H1 (cell line): ENCODE results near the gene UFC1. TPM values are rescaled to one million over a fixed set of nuclear protein-coding genes. Genes with fewer than 3 reads are reported as not detected.

ENCODE experiments used
- PHF8 ChIP-seq: fragments of 200-600 bp; sonication (generic); conservative IDR thresholded peaks from 2 replicates; pipeline ENCODE4 v1.7.1; 2012; ENCODE audit warnings: low read depth, mild to moderate bottlenecking, inconsistent platforms, low read length, moderate library complexity
- YY1 ChIP-seq: IDR thresholded peaks from 2 replicates; pipeline ENCODE4 v1.6.1; 2011; ENCODE audit warnings: low read depth, mild to moderate bottlenecking, low read length
- polyA plus RNA-seq, 7 experiments: library from polyadenylated mRNA; depleted of rRNA in 3 of 7; stranded (reverse) in 5 of 7; unstranded in 2 of 7; fragments of >200 nt in 5 of 7; fragments of 200-250 nt in 2 of 7; gene quantifications; 1 replicate in 5 of 7; 2 replicates in 1 of 7; 4 replicates in 1 of 7; pipeline versions ENCODE4 v1.2.1 to v1.2.3, GENCODE V29; 2011 to 2013; ENCODE audit warnings: missing spikeins in 2 of 7, mixed read lengths in 2 of 7
- total RNA-seq: library from RNA; stranded (reverse); fragmentation: NEBNext Ultra II Directional; extraction: Animal tissue kit (Norgen Biotek cat#: 25700); gene quantifications from 2 replicates; pipeline ENCODE4 v1.2.1, GENCODE V29; 2021

Gene UFC1
- total and polyA plus RNA-seq, 2 of the 8 experiments (the other 6 are each of a cell fraction or from before 2014, with no cell fraction given): 67.8 to 102 TPM

DNA sequence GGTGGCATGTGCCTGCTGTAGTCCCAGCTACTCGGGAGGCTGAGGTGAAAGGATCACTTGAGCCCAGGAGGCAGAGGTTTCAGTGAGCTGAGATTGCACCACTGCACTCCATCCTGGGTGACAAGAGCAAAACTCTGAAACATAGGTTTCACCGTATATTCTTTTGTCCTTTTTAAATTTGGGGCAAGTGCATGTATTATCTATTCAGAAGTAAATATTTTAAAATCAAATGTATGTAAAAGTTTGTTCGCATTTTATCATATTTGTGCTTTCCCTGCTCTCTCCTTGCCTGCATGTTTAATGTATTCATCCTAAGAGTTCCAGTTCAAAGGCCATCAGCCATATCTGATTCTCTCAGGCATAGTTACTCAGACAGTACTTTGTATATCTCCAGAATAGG, 7.9 kb upstream of the UFC1 start (continued):
- TF ChIP-seq PHF8: no peak
- TF ChIP-seq YY1: no peak
